Prostate gland (tissue), 2 donors: ENCODE results near the gene DLST. TPM values are rescaled to one million over a fixed set of nuclear protein-coding genes. Genes with fewer than 3 reads are reported as not detected.

ENCODE experiments used
- DNase-seq: peaks from one replicate; pipeline ENCODE4 v3.0.0-alpha.2; 2019; ENCODE audit warnings: low spot score
- H3K27ac ChIP-seq, 2 donors: fragments of 200-600 bp; sonication (generic); 2 replicates each; pipeline ENCODE4 v1.5.1; 2017 to 2019
- H3K27me3 ChIP-seq: fragments of 200-600 bp; sonication (generic); replicated peaks from 2 replicates; pipeline ENCODE4 v1.5.1; 2019; ENCODE audit not compliant: insufficient read depth
- H3K36me3 ChIP-seq, 2 donors: fragments of 200-600 bp; sonication (generic); 1 replicate in 1 of 2; 2 replicates in 1 of 2; pipeline versions ENCODE4 v1.5.1 to v1.8.1; 2017 to 2019
- H3K4me1 ChIP-seq: fragments of 200-600 bp; sonication (generic); replicated peaks from 2 replicates; pipeline ENCODE4 v1.5.1; 2019
- H3K4me3 ChIP-seq, 2 donors: fragments of 200-600 bp; sonication (generic); 2 replicates each; pipeline ENCODE4 v1.5.1; 2017 to 2019
- H3K9me3 ChIP-seq: fragments of 200-600 bp; sonication (generic); 2 replicates; pipeline ENCODE4 v1.5.1; 2017
- CTCF ChIP-seq, 4 experiments: fragments of 200-600 bp in 2 of 4; fragments of 450-650 bp in 2 of 4; sonication (generic) in 2 of 4; IDR thresholded peaks; 1 replicate in 3 of 4; 2 replicates in 1 of 4; pipeline ENCODE4 v1.5.1; 2016 to 2019; ENCODE audit warnings: antibody characterized with exemption in 4 of 4, mild to moderate bottlenecking in 2 of 4, moderate library complexity in 2 of 4
- POLR2A ChIP-seq: fragments of 450-650 bp; IDR thresholded peaks from one replicate; pipeline ENCODE4 v1.6.1; 2016; ENCODE audit warnings: antibody characterized with exemption, mild to moderate bottlenecking
- POLR2AphosphoS5 ChIP-seq: sonication (generic); formaldehyde crosslinking; IDR thresholded peaks from one replicate; pipeline ENCODE4 v1.6.1; 2017; ENCODE audit warnings: antibody characterized with exemption
- WGBS: methylation state at CpG from one replicate; pipeline ENCODE4 v1.1.5; 2018; 5-methylcytosine and 5-hydroxymethylcytosine counted together
- intact Hi-C: fragments of 100-400 bp; cut with DNase I; formaldehyde crosslinking; loops from one replicate; pipeline ENCODE4 v1.14.2; 2022
- total RNA-seq, 2 donors: library from RNA; depleted of rRNA; stranded (reverse); fragments of >200 nt; gene quantifications; one replicate each; pipeline ENCODE4 v1.1.0, GENCODE V29; 2016

The DLST gene
- total RNA-seq, 2 donors from 2014 or later = 44.9 to 93.0 TPM

- Histone ChIP-seq H3K4me3 (no peak overlapping the region), H3K36me3 (peaks cover 17 to 36% of the 10 kb centered on the region in 2 donors), H3K9me3 (no peaks in the 10 kb centered on the region), H3K4me1 (no peaks in the 10 kb centered on the region), H3K27me3 (no peaks in the 10 kb centered on the region), H3K27ac (no peak overlapping the region)
- no peak for TF ChIP-seq POLR2AphosphoS5
- no peak for TF ChIP-seq CTCF (IDR thresholded peaks at IDR 0.05)
- TF ChIP-seq POLR2A = no peak
- WGBS = 70% methylated on average over 10 of the region's 10 CpGs
- no peak for DNase-seq
- intact Hi-C loops = no loop called here
Observed at GRCh38 chr14:74902941-74903705, 21.4 kb downstream of the DLST start.

- Histone ChIP-seq H3K27me3 (no peaks in the 10 kb centered on the region), H3K36me3 (peaks cover 9 to 21% of the 10 kb centered on the region in 2 donors), H3K27ac (no peak overlapping the region), H3K9me3 (no peaks in the 10 kb centered on the region), H3K4me3 (no peak overlapping the region), H3K4me1 (no peaks in the 10 kb centered on the region)
- WGBS = 75% methylated on average over 6 of the region's 6 CpGs
- no peak for TF ChIP-seq CTCF (IDR thresholded peaks at IDR 0.05)
- TF ChIP-seq POLR2AphosphoS5 = no peak
- intact Hi-C loops = loop anchor here (2.0 kb wide), 1 partner anchor 44 kb away; no protein-coding TSS in a partner anchor
- DNase-seq = no peak
Observed at GRCh38 chr14:74904635-74905503, 23.2 kb downstream of the DLST start.

- TF ChIP-seq POLR2A (no peak), CTCF (IDR thresholded peaks at IDR 0.05) (peak; percentile 86 to 90 (median 88)), POLR2AphosphoS5 (peak; percentile 20)
- Histone ChIP-seq H3K36me3 (peaks cover 7 to 13% of the 10 kb centered on the region in 2 donors), H3K4me1 (no peaks in the 10 kb centered on the region), H3K27me3 (no peaks in the 10 kb centered on the region), H3K27ac (no peak overlapping the region), H3K9me3 (no peaks in the 10 kb centered on the region), H3K4me3 (no peak overlapping the region)
- intact Hi-C loops = loop anchor here (2.0 kb wide), 1 partner anchor 45 kb away; no protein-coding TSS in a partner anchor
- peak; percentile 55 for DNase-seq
- 49% methylated on average over 14 of the region's 14 CpGs for WGBS
Observed at GRCh38 chr14:74905595-74906142, 24.0 kb downstream of the DLST start.

- intact Hi-C loops = no loop called here
- peaks cover 0 to 5% of the 10 kb centered on the region in 2 donors for H3K36me3 ChIP-seq
- DNase-seq = no peak
- H3K4me1 ChIP-seq = no peaks in the 10 kb centered on the region
- no peak overlapping the region for H3K27ac ChIP-seq
- no peaks in the 10 kb centered on the region for H3K27me3 ChIP-seq
- TF ChIP-seq CTCF (IDR thresholded peaks at IDR 0.05) (no peak), POLR2A (no peak), POLR2AphosphoS5 (no peak)
- no peak overlapping the region for H3K4me3 ChIP-seq
- 81% methylated on average over 12 of the region's 12 CpGs for WGBS
- H3K9me3 ChIP-seq = no peaks in the 10 kb centered on the region
Observed at GRCh38 chr14:74906925-74907521, 25.3 kb downstream of the DLST start.
